CD4-positive, alpha-beta T cell treated with Interleukin-10 for 1 hour (primary cell): Measurements from ENCODE around the gene UBE2C.

Source experiments
- DNase-seq: peaks from one replicate; pipeline ENCODE4 v3.0.0-alpha.2; 2020

UBE2C gene

DNA sequence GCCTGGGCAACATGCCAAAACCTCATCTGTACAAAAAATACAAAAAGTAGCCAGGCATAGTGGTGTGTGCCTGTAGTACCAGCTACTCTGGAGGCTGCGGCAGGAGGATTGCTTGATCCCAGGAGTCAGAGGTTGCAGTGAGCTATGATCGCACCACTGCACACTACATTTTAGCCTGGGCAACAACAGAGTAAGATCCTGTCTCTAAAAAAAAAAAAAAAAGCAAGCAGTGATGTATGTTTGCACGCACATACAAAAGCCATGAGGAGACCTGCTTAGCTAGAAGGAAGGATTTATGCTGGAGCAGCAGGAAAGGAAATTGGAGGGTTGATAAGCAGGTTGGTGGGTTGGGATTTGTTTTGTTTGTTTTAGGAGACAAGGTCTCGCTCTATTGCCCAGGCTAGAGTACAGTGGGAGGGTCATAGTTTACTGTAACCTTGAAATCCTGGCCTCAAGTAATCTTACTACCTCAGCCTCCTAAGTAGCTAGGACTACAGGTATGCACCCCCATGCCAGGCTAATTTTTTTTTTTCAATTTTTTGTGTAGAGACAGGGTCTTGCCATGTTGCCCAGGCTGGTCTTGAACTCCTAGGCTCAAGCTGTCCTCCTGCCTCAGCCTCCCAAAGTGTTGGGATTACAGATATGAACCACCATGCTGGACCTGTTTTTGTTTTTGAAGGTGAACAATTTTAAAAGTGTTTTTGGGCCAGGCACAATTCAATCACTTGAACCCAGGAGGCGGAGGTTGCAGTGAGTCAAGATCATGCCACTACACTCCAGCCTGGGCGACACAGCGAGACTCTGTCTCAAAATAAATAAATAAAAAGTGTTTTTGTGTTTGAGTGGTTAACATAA is 49.0 kb downstream of the UBE2C start:
- DNase-seq = no peak

DNA sequence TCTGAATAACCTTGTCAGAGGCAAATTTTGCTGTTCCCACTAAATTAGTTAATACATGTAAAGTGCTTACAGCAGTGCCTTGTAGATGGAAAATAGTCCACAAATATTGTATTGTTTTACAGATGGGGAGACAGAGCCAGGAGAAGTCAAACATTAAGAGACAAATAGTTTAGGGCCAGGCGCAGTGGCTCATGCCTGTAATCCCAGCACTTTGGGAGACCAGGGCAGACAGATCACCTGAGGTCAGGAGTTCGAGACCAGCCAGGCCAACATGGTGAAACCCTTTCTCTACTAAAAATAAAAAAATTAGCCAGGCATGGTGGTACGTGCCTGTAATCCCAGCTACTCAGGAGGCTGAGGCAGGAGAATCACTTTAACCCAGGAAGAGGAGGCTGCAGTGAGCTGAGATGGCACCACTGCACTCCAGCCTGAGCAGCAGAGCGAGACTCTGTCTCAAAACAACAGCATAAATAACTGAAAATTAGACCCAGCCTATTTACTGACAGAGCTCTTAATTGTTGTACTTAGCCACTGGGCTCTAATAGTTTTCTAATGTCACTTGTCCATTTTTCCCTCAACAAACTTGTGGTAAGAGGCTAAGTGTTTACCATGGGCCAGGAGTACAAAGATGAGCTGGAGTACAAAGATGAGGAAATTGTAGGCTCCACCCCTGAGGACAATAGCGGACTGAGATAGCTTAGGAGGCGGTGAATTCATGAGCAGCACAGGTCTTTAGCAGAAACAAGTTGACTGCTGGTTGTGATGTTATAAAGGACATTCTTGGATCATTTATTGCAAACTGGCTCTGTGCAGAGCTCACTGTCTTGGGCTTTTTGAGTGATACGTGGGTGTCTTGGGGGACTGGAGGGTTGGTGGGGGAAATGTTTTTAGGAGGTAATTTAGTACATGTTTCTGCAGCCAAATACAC is 51.4 kb downstream of the UBE2C start:
- DNase-seq = no peak

DNA sequence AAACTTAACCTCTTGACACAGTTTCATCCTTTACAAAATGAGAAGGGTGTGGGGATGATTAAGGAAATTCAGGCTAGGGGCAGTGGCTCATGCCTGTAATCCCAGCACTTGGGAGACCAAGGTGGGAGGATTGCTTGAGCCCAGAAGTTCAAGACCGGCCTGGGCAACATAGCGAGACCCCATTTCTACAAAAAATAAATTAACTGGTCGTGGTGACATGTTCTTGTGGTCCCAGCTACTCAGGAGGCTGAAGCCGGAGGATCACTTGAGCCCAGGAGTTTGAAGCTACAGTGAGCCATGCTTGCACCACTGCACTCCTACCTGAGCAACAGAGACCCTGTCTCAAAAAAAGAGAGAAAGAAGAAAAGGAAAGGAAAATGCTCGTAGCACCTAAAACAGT is 54.0 kb downstream of the UBE2C start:
- no peak for DNase-seq
